Adrenal gland (tissue), 12 donors: ENCODE measurements around the gene WNT2B. TPM values are rescaled to one million over a fixed set of nuclear protein-coding genes. Genes with fewer than 3 reads are reported as not detected.

Source experiments
- DNase-seq, 7 donors: peaks; one replicate each; pipeline ENCODE4 v3.0.0-alpha.2; 2019 to 2020
- H3K27ac ChIP-seq, 5 donors: fragments of 200-600 bp; sonication (generic) in 4 of 5; 1 replicate in 3 of 5; 2 replicates in 2 of 5; pipeline versions ENCODE4 v1.5.1 to v1.8.0; 2016 to 2020; ENCODE audit warnings: mild to moderate bottlenecking in 1 of 5
- H3K27me3 ChIP-seq: fragments of 200-600 bp; 2 replicates; pipeline ENCODE4 v1.8.0; 2021
- H3K36me3 ChIP-seq, 2 donors: fragments of 200-600 bp; replicated peaks in 1 of 2; 1 replicate in 1 of 2; 2 replicates in 1 of 2; pipeline versions ENCODE4 v1.5.1 to v1.8.0; 2018 to 2022
- H3K4me1 ChIP-seq, 2 donors: fragments of 200-600 bp; replicated peaks in 1 of 2; 1 replicate in 1 of 2; 2 replicates in 1 of 2; pipeline versions ENCODE4 v1.5.1 to v1.8.0; 2018 to 2021
- H3K4me3 ChIP-seq, 4 donors: fragments of 200-600 bp; sonication (generic) in 3 of 4; one replicate each; pipeline ENCODE4 v1.5.1; 2016 to 2018
- H3K9me3 ChIP-seq, 3 donors: fragments of 200-600 bp; sonication (generic) in 1 of 3; replicated peaks in 1 of 3; 1 replicate in 2 of 3; 2 replicates in 1 of 3; pipeline versions ENCODE4 v1.5.1 to v1.8.0; 2016 to 2021
- POLR2A ChIP-seq, 2 donors: fragments of 450-650 bp; IDR thresholded peaks; one replicate each; pipeline ENCODE4 v1.6.1; 2017; ENCODE audit warnings: antibody characterized with exemption in 2 of 2, mild to moderate bottlenecking in 2 of 2, moderate library complexity in 1 of 2
- WGBS, 4 donors: extraction: QIAGEN DNeasy Blood & Tissue Kit in 2 of 4; methylation state at CpG; one replicate each; pipeline versions ENCODE4 v1.1.5 to v1.1.7; 2013 to 2017; 5-methylcytosine and 5-hydroxymethylcytosine counted together
- intact Hi-C, 2 donors: fragments of 100-400 bp; cut with DNase I; formaldehyde crosslinking; loops; one replicate each; pipeline versions ENCODE4 v1.14.1 to v1.15.0; 2022 to 2023
- polyA plus RNA-seq, 3 donors: library from polyadenylated mRNA; stranded (reverse); fragments of 200-250 nt in 2 of 3; fragments of 350-450 nt in 1 of 3; fragmentation: Illumina TruSeq in 1 of 3; extraction: RNeasy Lipid Tissue Mini Kit (QIAGEN cat#74804) in 1 of 3; gene quantifications; one replicate each; pipeline ENCODE4 v1.2.3, GENCODE V29; 2013 to 2014
- total RNA-seq, 9 donors: library from RNA; depleted of rRNA in 4 of 9; stranded (reverse); fragments of >200 nt in 4 of 9; fragments of 120-200 nt in 1 of 9; fragmentation: NEBNext Ultra II Directional in 1 of 9; extraction: Animal tissue kit (Norgen Biotek cat#: 25700) in 1 of 9; gene quantifications; one replicate each; pipeline versions ENCODE4 v1.1.0 to v1.2.4, GENCODE V29; 2013 to 2023
- TF ChIP-seq, protein P1 (sequence below), 6 experiments: fragments of 450-650 bp in 4 of 6; fragments of 200-600 bp in 2 of 6; sonication (generic) in 1 of 6; IDR thresholded peaks; 1 replicate in 5 of 6; 2 replicates in 1 of 6; pipeline versions ENCODE4 v1.5.1 to v1.8.0; 2016 to 2021; ENCODE audit warnings: antibody characterized with exemption in 6 of 6, mild to moderate bottlenecking in 2 of 6, moderate library complexity in 1 of 6
- donor health status: healthy with polysubstance abuse.
- donor health status: Bipolar disorder and iron deficiency.
- donor health status: DM: yes; HTN: yes; CAD: no.
- donor health status: DM: no; HTN: no; CAD: no.
- donor health status: DM: no; HTN: no; CAD: no.
- donor health status: DM: yes; HTN: yes; CAD: no.

WNT2B gene
- total and polyA plus RNA-seq, 12 donors = 0.63 to 8.1 (median 1.9) TPM

DNA sequence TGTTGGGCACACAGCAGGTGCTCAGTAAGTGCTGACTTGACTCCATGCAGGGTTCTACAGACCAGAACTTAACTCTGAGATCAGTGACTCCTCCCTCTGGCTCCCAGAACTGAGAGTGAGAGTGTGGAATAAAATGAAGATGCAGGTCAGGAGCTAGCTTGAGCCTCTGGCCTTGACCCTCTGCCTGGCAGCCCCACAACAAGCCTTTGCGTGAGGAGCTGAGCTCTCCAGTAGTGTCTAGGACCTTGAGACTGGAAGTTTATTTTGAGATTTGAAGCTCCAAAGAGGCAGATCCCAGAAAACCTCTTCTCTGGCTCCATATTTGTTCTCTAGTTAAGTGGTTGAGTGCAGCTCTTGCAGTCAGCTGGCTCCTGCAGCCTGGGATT, 3.4 kb upstream of the WNT2B start:
- Histone ChIP-seq H3K4me1 (peaks cover 8 to 28% of the 10 kb centered on the region in 2 donors), H3K36me3 (no peaks in the 10 kb centered on the region), H3K4me3 (no peak overlapping the region), H3K27ac (no peak overlapping the region), H3K27me3 (no peaks in the 10 kb centered on the region), H3K9me3 (no peaks in the 10 kb centered on the region)
- intact Hi-C loops = loop anchor here in 1 of 2 donors (10.0 kb wide), 1 partner anchor 109 kb away; the partner anchor contains the start of genes CAPZA1 and ST7L
- peak in 3 of 7 donors; percentile 37 to 46 (median 45) for DNase-seq
- no peak for TF ChIP-seq POLR2A (IDR thresholded peaks at IDR 0.05)
- TF ChIP-seq, protein P1, sequence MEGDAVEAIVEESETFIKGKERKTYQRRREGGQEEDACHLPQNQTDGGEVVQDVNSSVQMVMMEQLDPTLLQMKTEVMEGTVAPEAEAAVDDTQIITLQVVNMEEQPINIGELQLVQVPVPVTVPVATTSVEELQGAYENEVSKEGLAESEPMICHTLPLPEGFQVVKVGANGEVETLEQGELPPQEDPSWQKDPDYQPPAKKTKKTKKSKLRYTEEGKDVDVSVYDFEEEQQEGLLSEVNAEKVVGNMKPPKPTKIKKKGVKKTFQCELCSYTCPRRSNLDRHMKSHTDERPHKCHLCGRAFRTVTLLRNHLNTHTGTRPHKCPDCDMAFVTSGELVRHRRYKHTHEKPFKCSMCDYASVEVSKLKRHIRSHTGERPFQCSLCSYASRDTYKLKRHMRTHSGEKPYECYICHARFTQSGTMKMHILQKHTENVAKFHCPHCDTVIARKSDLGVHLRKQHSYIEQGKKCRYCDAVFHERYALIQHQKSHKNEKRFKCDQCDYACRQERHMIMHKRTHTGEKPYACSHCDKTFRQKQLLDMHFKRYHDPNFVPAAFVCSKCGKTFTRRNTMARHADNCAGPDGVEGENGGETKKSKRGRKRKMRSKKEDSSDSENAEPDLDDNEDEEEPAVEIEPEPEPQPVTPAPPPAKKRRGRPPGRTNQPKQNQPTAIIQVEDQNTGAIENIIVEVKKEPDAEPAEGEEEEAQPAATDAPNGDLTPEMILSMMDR (IDR thresholded peaks at IDR 0.05) = no peak
- 17 to 52% (median 41%) methylated on average over 1 of the region's 1 CpG for WGBS, 4 donors

GRCh38 chr1:112505878-112506277, 2.9 kb upstream of the WNT2B start:
- TF ChIP-seq, protein P1 (IDR thresholded peaks at IDR 0.05) = no peak
- TF ChIP-seq POLR2A (IDR thresholded peaks at IDR 0.05) = no peak
- no peak overlapping the region for H3K27ac ChIP-seq
- H3K4me1 ChIP-seq = peaks cover 8 to 28% of the 10 kb centered on the region in 2 donors

DNA sequence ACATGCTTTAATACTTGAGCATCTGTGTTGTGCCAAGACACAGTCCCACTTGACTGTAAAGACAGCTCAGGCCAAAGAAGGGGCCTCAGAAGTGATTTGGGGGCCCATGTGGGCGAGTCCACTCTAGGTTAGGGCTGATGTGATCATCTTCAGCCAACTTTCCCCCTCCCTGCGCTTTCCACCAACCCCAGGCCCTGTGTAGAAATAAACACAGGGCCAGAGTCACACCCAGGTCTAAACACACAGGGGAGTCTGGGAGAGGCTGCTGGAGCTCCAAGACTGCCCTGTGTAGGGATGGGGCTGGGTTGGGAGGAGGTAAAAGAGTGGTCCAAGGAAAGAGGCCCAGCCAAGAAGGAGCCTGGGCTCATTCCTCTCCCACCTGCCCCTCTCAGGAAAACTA, 2.5 kb upstream of the WNT2B start:
- intact Hi-C loops = loop anchor here in 1 of 2 donors (10.0 kb wide), 1 partner anchor 108 kb away; the partner anchor contains the start of genes CAPZA1 and ST7L
- DNase-seq = no peak
- no peaks in the 10 kb centered on the region for H3K9me3 ChIP-seq
- H3K27me3 ChIP-seq = no peaks in the 10 kb centered on the region
- WGBS, 4 donors = 98% methylated on average over 2 of the region's 2 CpGs; no CpG with 5 or more reads in 2 of the 4 donors
- no peak overlapping the region for H3K4me3 ChIP-seq
- H3K36me3 ChIP-seq = no peaks in the 10 kb centered on the region
- peaks cover 8 to 28% of the 10 kb centered on the region in 2 donors for H3K4me1 ChIP-seq
- H3K27ac ChIP-seq = no peak overlapping the region
- TF ChIP-seq POLR2A (IDR thresholded peaks at IDR 0.05) = no peak
- TF ChIP-seq, protein P1 (IDR thresholded peaks at IDR 0.05) = no peak

More at GRCh38 chr1:112505878-112506277, 2.9 kb upstream of the WNT2B start:
- DNase-seq = no peak
- Histone ChIP-seq H3K4me3 (no peak overlapping the region), H3K9me3 (no peaks in the 10 kb centered on the region), H3K36me3 (no peaks in the 10 kb centered on the region), H3K27me3 (no peaks in the 10 kb centered on the region)
- intact Hi-C loops = loop anchor here in 1 of 2 donors (10.0 kb wide), 1 partner anchor 109 kb away; the partner anchor contains the start of genes CAPZA1 and ST7L
- WGBS, 4 donors = 91 to 100% (median 93%) methylated on average over 2 to 3 of the region's 3 CpGs

DNA sequence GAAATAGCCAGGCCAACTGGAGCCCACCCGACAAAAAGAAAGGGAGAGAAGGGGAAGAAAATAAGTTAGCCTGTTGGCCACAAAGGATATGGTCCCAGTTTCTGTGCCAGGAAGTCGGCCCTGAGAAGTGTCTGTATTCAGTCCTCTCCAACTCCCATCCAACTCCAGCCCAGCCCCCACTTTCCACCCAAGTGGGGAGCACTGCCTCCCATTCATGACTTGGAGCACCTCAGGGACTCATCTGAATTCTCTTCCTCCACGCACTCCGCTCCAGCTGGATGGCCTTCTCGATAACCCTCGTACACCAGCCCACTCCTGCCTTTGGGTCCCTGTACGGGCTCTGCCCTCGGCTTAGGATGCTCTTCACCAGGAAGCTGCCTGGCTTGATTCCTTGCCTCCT, 2.0 kb upstream of the WNT2B start:
- intact Hi-C loops = loop anchor here in 1 of 2 donors (10.0 kb wide), 1 partner anchor 108 kb away; the partner anchor contains the start of genes CAPZA1 and ST7L
- WGBS, 4 donors = 88 to 97% (median 95%) methylated on average over 8 of the region's 8 CpGs
- Histone ChIP-seq H3K27me3 (no peaks in the 10 kb centered on the region), H3K4me3 (no peak overlapping the region), H3K9me3 (no peaks in the 10 kb centered on the region), H3K4me1 (peaks cover 8 to 24% of the 10 kb centered on the region in 2 donors), H3K36me3 (no peaks in the 10 kb centered on the region), H3K27ac (no peak overlapping the region)
- no peak for DNase-seq
- TF ChIP-seq POLR2A (IDR thresholded peaks at IDR 0.05) = no peak
- TF ChIP-seq, protein P1 (IDR thresholded peaks at IDR 0.05) = no peak
